Lower leg skin (tissue), 4 donors: Measurements from ENCODE around the gene KCNQ2. TPM values are rescaled to one million over a fixed set of nuclear protein-coding genes. Genes with fewer than 3 reads are reported as not detected.

Experiments used
- DNase-seq, 2 donors: peaks; one replicate each; pipeline ENCODE4 v3.0.0-alpha.2; 2019; ENCODE audit warnings: low spot score in 2 of 2
- H3K4me3 ChIP-seq: fragments of 200-600 bp; sonication (generic); 2 replicates; pipeline ENCODE4 v1.5.1; 2017; ENCODE audit warnings: mild to moderate bottlenecking, low read depth; ENCODE audit not compliant: poor library complexity, severe bottlenecking
- POLR2A ChIP-seq, 2 donors: fragments of 450-650 bp; IDR thresholded peaks; one replicate each; pipeline ENCODE4 v1.6.1; 2016 to 2017; ENCODE audit warnings: antibody characterized with exemption in 2 of 2, mild to moderate bottlenecking in 1 of 2, moderate library complexity in 1 of 2
- WGBS, 2 donors: methylation state at CpG; one replicate each; pipeline ENCODE4 v1.1.5; 2018; 5-methylcytosine and 5-hydroxymethylcytosine counted together
- intact Hi-C: fragments of 100-400 bp; cut with DNase I; formaldehyde crosslinking; loops from one replicate; pipeline ENCODE4 v1.15.0; 2023; ENCODE audit warnings: low total_unique reads
- total RNA-seq, 4 donors: library from RNA; depleted of rRNA; stranded (reverse); fragments of >200 nt; gene quantifications; one replicate each; pipeline ENCODE4 v1.1.0, GENCODE V29; 2016
- TF ChIP-seq, protein P1 (sequence below), 3 donors: fragments of 450-650 bp; IDR thresholded peaks; one replicate each; pipeline ENCODE4 v1.5.1; 2016; ENCODE audit warnings: antibody characterized with exemption in 3 of 3, mild to moderate bottlenecking in 3 of 3, moderate library complexity in 2 of 3

Gene KCNQ2
- total RNA-seq, 4 donors from 2014 or later, result not detected

DNA sequence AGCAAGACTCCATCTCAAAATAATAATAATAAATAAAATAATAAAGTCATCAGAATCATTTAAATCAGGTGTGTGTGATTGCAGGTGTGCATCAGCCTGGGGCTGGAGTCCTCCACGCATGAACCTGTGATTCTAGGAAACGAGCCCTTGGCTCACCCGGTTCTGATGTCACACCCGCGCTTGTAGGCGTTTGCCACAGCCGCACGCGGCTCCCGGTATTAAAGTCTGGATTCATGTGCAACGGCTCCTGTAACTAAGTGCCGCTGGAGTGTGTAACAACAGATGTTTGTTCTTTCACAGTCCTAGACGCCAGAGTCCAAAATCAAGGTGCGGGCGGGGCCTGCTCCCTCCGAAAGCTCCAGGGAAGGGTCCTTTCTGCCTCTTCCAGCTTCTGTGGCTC, 45.2 kb downstream of the KCNQ2 start:
- intact Hi-C loops, result no loop called here
- 67 to 80% methylated on average over 16 of the region's 16 CpGs for WGBS, 2 donors
- TF ChIP-seq POLR2A (IDR thresholded peaks at IDR 0.05), result no peak
- TF ChIP-seq, protein P1, sequence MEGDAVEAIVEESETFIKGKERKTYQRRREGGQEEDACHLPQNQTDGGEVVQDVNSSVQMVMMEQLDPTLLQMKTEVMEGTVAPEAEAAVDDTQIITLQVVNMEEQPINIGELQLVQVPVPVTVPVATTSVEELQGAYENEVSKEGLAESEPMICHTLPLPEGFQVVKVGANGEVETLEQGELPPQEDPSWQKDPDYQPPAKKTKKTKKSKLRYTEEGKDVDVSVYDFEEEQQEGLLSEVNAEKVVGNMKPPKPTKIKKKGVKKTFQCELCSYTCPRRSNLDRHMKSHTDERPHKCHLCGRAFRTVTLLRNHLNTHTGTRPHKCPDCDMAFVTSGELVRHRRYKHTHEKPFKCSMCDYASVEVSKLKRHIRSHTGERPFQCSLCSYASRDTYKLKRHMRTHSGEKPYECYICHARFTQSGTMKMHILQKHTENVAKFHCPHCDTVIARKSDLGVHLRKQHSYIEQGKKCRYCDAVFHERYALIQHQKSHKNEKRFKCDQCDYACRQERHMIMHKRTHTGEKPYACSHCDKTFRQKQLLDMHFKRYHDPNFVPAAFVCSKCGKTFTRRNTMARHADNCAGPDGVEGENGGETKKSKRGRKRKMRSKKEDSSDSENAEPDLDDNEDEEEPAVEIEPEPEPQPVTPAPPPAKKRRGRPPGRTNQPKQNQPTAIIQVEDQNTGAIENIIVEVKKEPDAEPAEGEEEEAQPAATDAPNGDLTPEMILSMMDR (IDR thresholded peaks at IDR 0.05), result no peak

DNA sequence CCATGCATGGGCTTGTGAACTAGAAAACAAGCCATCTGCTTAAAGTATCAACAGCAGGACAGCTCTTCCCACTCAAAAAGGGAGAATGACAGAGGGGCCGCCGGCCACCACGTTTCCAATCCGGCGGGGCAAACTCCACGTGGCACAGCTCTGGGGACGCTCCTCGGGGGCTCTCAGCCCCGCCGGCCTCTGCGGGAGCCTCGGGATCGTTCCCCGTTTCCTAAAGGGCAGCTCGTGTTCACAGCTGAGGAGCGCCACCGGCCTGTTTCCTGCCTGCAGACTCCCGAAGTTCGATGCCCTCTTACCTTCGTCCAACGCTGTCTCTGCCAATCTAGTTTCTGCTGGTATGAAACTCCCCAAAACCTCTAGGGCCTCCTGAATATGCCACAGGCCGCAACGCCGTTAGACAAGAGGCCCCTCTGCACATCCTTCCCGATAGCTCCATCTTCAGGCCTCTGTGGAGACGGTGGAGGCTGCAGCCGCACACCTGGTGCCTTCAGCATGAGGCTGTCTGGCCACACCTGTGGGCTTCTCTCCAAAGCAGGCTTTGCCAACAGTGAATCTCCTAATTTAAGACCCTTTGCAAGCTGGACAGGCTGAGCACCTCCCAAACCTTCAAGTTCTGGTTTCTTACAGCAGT, 46.5 kb downstream of the KCNQ2 start:
- TF ChIP-seq, protein P1 (IDR thresholded peaks at IDR 0.05), result no peak
- no peak for TF ChIP-seq POLR2A (IDR thresholded peaks at IDR 0.05)
- WGBS, 2 donors, result 88 to 89% methylated on average over 27 of the region's 27 CpGs
- H3K4me3 ChIP-seq, result no peak overlapping the region
- intact Hi-C loops, result no loop called here
- DNase-seq, result no peak

More for the DNA sequence above, 45.2 kb downstream of the KCNQ2 start:
- H3K4me3 ChIP-seq, result no peak overlapping the region
- DNase-seq, result no peak

DNA sequence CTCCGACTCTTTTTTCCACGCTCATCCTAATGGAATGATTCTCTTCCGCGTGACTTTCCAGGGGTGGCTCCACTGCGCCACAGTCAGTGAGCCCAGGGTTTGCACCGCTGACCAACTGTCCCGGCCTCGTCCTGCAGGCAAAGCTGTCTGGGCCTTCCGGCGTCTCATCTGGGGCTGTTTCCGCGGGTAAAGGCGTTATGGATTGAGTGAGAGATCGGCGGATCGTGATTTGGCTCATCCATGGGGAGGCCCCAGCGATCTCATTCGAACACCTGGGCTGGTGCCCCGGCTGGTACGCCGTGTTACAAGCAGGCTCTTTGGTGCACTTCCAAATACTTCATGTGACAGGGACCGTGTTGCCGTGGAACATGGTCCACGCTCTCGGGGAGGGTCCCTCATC, 47.8 kb downstream of the KCNQ2 start:
- intact Hi-C loops, result no loop called here
- no peak overlapping the region for H3K4me3 ChIP-seq
- no peak for TF ChIP-seq POLR2A (IDR thresholded peaks at IDR 0.05)
- TF ChIP-seq, protein P1 (IDR thresholded peaks at IDR 0.05), result no peak
- 93 to 94% methylated on average over 24 to 25 of the region's 25 CpGs for WGBS, 2 donors
- DNase-seq, result no peak

DNA sequence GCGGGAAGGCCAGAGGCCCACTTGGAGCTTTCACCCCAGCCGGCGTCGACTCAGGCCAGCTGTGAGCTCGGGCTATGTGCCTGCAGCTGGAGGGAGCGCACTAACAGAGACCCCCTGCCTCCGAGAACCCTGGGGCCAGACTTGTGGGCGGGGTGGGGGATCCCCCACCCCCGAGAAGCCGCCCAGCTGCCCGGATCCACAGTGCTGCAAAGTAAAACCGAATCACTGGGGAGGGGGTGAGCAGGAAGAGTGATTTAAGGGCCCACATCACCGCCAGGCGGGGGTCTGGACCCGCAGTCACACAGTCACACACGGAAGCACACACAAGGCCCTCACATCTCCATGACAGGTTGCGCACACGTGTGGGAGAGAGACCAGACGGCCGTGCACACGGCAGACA, 48.7 kb downstream of the KCNQ2 start:
- 51 to 84% methylated on average over 10 to 21 of the region's 21 CpGs for WGBS, 2 donors
- no peak for DNase-seq
- H3K4me3 ChIP-seq, result no peak overlapping the region
- no peak for TF ChIP-seq POLR2A (IDR thresholded peaks at IDR 0.05)
- TF ChIP-seq, protein P1 (IDR thresholded peaks at IDR 0.05), result no peak
- intact Hi-C loops, result no loop called here

DNA sequence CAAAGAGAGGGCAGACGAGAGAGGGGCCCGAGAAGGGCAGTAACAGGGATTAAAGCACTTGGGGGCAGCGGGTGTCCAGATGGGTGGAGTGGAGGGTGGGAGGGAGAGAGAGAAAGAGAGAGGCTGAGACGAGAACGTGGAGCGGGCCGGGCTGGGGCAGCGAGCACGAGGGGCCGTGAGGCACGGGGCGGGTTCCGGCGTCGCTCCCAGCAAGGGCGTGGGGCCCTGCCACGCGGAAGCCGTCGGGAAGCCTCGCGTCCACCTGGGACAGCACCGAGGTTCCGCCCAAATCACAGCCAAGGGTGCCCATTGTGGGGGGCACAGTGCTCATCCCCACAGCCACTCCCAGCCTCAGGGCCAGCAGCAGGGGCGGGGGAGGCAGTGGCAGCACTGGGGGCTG, 49.8 kb downstream of the KCNQ2 start:
- DNase-seq, result no peak
- intact Hi-C loops, result no loop called here
- 45 to 48% methylated on average over 24 to 25 of the region's 25 CpGs for WGBS, 2 donors
- no peak overlapping the region for H3K4me3 ChIP-seq
- TF ChIP-seq, protein P1 (IDR thresholded peaks at IDR 0.05), result no peak
- no peak for TF ChIP-seq POLR2A (IDR thresholded peaks at IDR 0.05)

DNA sequence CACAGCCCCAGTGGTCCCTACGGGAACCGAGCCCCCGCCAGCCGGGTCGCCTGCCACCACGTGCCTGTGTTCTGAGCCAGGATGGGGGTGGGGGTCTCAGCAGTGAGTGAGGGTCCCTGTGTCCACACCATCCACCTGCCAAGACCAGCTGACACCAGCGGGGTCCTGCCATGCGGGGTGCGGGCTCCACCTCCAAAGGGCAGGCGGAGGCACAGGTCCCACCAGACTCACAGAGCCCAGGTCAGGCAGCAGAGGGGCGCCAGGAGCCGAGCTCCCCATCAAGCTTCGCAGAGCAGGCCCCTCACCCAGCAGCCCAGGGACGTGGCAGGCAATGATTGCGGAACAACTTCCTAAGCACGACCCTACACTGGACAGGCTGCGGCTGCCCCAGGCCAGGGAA, 50.5 kb downstream of the KCNQ2 start:
- 72 to 80% methylated on average over 11 of the region's 17 CpGs for WGBS, 2 donors
- TF ChIP-seq, protein P1 (IDR thresholded peaks at IDR 0.05), result no peak
- TF ChIP-seq POLR2A (IDR thresholded peaks at IDR 0.05), result no peak
- H3K4me3 ChIP-seq, result no peak overlapping the region
- intact Hi-C loops, result no loop called here
- no peak for DNase-seq
